LoVo (cell line): ENCODE measurements around the gene C2CD5.

Experiments used
- DNase-seq: peaks from one replicate; pipeline ENCODE4 v3.0.0-alpha.2; 2016; ENCODE audit warnings: low spot score

C2CD5 gene

DNA sequence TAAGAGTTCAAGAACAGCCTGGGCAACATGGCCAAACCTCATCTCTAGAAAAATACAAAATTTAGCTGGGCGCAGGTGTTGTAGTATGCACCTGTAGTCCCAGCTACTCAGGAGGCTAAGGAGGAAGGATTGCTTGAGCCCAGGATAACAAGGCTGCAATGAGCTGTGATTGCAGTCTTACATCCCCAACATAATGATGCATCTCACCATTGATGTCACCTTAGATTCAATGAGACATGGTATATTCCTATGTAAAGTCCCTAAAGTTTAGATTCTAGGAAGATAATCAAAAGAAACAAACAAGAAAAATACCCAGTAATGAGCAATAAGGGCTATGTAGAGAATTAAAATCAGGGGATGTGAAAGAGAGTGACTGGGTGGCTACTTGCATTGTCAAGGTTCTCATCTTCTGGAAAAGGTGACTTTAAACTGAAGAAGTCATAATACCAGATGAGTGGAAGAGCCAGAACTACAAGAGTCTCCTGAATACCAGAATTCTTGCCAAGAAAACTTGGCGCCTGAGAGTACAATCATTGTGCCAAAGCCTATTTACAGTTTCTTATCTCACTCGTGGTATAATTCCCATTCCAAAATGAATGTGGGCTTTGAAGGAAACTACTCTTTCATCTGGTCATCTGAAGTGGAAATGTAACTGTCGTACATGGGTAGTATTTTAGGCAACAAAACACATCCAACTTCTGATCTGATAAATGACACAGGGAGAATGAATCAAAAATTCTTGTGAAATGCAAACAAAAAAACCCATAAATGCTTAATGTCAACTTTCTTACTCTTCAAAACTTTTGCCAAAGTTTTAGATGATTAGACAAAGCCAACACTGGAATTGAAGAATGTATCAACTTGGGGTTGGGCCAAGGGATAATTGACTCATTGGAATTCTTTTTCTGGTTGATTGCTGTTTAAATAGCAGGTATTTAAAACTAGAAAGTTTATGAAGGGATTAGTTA is 128.7 kb downstream of the C2CD5 start:
- DNase-seq, result peak; percentile 88

DNA sequence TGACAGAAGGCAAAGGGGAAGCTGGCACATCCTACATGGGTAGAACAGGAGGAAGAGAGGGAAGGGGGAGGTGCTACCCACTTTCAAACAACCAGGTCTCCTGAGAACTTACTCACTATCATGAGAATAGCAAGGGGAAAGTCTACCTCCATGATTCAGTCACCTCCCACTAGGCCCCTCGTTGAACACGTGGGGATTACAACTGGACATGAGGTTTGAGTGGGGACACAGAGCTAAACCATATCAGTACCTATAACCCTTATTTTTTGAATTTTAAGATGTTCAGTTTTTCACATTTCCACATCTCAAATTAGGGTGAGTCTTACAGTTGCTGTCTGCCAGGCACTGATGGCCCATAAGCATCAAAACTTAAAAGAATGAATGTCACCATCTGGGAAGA is 129.6 kb downstream of the C2CD5 start:
- DNase-seq, result no peak

DNA sequence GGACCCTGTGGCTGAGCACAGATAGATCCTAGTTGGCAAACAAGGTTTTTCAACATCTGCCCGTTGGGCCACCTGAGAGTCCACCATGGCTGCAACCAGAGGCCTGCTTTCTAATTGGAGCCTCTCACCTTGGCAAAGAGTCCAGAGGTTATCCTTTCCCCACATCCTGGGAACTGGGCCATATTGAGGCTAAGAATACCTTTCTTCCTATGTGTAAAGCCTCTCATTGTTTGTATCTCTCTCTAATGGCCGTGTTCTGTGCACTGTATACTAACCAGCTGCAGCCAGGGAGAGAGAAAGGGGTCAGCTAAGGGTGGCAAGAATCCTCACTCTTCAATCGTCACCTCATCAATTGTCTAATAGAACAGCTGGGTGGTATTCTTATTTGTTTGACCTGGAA is 130.8 kb downstream of the C2CD5 start:
- no peak for DNase-seq

DNA sequence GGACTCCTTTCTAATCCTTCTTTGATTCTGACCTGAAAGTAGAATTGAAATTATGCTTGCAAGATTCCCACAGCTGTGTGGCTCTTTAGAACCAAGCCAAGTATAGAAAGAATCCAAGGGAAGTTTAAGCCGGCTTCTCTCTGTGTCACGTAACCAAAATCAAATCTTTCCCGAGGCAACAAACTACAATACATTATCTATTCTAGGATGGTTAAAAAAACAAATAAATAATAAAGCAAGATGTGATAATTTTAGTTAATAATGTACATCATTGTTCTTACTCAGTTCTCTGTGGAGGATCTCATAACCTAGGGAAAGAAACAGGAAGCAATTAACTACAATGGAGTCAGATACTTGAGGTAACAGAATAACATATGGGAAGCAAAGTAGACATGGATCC is 131.8 kb downstream of the C2CD5 start:
- no peak for DNase-seq

DNA sequence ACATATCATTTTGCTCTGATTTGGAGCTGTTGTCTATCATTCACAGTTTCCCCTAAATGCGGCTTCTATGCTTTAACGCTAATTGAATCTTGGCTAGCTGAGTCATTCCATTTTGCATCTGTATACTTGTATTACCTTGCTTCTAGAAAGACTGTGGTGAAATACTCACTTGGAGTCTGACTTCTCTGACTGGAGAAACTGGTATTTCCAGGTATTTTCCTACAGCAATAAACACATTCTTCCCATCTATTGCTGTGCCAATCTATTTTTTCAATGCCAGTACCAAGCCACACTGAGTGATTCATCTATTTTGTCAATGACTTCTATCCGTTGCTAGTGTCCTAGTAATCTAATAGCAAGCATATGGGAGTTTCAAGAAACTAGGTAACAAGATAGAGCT is 133.9 kb downstream of the C2CD5 start:
- peak; percentile 69 for DNase-seq

DNA sequence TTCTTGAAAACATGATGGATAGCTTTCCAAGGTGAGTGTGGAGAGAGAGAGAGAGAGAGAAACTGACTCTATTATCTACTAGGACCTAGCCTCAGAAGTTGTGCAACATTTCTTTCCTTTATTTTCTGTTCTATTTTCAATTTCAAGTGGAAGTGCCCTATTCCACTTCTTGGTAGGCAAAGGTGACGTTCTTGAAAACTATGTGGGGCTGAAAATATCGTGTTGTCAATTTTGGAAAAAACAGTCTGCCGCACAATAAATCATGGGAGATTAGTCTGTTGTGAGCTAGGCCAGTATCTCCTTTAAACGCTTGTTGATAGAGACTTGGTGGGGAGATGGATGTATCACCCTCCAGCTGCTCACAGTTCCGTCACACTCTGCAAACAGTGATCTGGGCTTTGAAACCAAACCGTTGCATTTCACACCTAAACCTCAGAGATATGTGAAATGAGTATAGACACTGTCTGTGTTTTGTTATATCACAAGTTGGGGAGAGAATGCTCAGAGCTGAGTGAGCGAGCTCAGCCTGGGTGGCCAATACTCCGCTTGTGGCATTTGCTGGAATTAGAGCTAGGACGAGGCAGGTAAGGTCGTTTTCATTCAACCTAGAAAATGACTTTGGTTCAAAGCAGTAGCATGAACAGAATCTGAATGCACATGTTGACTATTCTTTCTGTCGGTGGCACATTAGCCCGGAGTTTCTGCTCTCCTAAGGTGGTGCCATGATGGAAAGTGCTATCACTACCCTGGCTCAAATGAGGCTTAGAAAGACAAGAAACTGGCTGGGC is 134.8 kb downstream of the C2CD5 start:
- no peak for DNase-seq

DNA sequence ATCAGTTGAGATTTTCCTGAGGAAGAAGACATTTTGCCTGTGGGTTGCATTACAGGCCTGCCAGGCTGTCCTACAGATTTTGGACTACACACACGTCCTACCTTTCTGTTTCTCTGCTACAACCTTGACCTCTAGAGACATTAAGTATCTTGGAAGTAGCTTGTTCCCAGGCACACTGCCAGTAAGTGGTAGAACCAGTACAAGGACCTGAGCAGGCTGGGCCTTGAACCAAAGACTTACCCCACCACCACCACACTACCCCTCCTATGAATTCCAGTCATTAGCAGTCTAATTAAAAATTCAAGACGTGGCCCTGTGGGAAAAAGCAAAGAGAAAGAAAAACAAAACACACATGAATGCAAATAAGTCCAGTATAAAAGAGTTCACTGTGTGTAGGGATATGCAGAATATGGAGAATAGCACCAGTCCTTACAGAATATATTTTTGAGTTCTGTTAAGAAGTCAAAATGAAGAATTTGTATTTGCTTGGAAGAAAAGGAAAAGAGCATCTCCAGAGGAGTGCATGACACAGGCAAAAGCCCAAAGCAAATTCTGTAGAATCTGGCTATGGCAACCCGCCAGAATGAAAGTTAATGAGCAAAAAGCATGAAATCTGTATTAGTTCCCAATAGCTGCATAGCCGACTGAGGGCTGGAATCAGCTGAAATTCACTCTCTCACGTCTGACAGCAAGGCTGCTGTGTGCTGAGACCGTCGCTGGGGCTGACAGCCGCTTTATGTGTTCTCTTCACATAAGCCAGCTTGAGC is 135.5 kb downstream of the C2CD5 start:
- no peak for DNase-seq

DNA sequence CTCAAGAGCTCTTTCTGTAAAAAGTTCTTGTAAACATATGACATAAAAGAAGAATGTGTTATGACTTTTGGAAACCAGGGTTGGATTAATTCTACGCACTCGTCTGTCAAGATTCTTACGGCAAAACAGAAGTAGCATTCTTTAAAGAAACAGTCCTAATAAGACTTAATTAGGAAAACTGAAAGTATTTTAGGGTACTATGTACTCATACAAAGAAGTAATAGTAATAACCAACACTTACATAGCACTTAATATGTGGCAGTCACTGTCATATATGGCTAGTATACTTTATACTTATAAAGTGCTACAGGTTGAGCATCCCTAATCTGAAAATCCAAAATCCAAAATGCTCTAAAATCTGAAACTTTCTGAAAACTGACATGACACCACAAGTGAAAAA is 136.9 kb downstream of the C2CD5 start:
- DNase-seq, result no peak

DNA sequence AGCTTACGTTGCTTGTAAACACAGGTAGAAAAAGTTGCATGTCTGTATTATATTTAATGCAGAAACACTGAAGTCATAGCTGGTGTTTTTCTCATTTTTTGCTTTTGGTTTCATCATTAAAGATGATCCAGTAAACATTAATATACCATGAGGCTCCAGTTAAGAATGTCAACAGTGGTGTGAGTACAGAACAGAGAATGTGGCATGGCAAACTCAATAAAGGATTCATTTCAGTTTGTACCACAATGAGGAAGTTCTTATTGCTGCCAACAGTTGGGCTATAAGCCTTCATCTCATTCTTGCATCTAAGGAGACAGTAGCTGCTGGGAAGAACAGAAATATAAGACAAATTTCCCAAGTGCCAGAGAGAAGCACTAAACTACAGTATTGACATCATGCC is 137.7 kb downstream of the C2CD5 start:
- DNase-seq, result no peak

DNA sequence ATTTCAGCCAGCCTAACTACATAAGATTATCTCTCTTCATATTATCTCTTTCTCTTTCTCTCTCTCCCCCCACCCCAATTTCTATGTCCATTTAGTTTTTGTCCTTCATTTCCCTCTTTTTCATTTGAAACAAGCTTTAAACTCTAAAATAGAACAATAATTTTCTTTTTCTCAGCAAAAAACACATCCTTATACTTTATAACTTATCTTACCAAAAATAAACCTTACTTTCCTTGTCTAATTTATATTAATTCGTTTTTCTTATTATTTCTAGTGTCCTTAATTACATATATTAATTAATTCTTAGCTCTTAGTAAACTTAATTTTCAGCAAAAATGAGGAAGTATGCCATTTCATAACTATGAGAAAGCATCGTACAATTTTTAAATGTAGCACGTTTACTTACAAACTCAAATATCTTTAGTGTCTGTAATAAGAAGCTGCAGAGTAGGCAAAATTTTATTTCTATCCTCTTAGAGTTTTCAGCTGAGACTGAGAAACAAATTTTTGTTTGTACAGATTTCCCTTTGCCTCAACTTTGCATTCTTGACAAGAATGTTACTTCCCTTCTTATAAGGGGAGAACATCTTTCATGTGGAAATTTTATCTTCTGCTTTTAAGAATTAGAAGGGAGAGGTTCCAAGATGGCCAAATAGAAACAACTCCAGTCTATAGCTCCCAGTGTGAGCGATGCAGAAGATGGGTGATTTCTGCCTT is 144.7 kb downstream of the C2CD5 start:
- no peak for DNase-seq
